Mesenchymal stem cell (in vitro differentiated cells and primary cell): ENCODE results near the gene HSPA12A.

Experiments used
- DNase-seq: peaks from one replicate; pipeline ENCODE4 v3.0.0-alpha.2; 2013
- H2AFZ ChIP-seq: one replicate; pipeline ENCODE4 v1.6.1; 2013; ENCODE audit warnings: low read depth, mild to moderate bottlenecking, control low read depth, inconsistent platforms, low read length, moderate library complexity
- H2AK5ac ChIP-seq: 2 replicates; pipeline ENCODE4 v1.6.1; 2013; ENCODE audit warnings: low read length, moderate library complexity, mild to moderate bottlenecking, inconsistent platforms; ENCODE audit not compliant: severe bottlenecking
- H2BK120ac ChIP-seq: one replicate; pipeline ENCODE4 v1.6.1; 2013; ENCODE audit warnings: low read depth, mild to moderate bottlenecking, inconsistent platforms, low read length, moderate library complexity
- H2BK12ac ChIP-seq, 2 experiments: one replicate each; pipeline ENCODE4 v1.6.1; 2013; ENCODE audit warnings: inconsistent platforms in 2 of 2, low read length in 2 of 2, mild to moderate bottlenecking in 2 of 2, moderate library complexity in 2 of 2, control low read depth in 1 of 2
- H2BK15ac ChIP-seq: one replicate; pipeline ENCODE4 v1.6.1; 2013; ENCODE audit warnings: mild to moderate bottlenecking, low read depth, inconsistent platforms; ENCODE audit not compliant: poor library complexity, severe bottlenecking
- H2BK5ac ChIP-seq: 2 replicates; pipeline ENCODE4 v1.6.1; 2013; ENCODE audit warnings: low read depth, mild to moderate bottlenecking, low read length, control low read depth, inconsistent platforms; ENCODE audit not compliant: poor library complexity, severe bottlenecking
- H3K14ac ChIP-seq, 2 experiments: one replicate each; pipeline ENCODE4 v1.6.1; 2013; ENCODE audit warnings: inconsistent platforms in 2 of 2, low read length in 2 of 2, control low read depth in 1 of 2, mild to moderate bottlenecking in 1 of 2, moderate library complexity in 1 of 2
- H3K18ac ChIP-seq, 2 experiments: one replicate each; pipeline ENCODE4 v1.6.1; 2013; ENCODE audit warnings: inconsistent platforms in 2 of 2, low read length in 2 of 2, control low read depth in 1 of 2, low read depth in 1 of 2, mild to moderate bottlenecking in 1 of 2
- H3K23ac ChIP-seq, 2 experiments: one replicate each; pipeline ENCODE4 v1.6.1; 2013; ENCODE audit warnings: inconsistent platforms in 2 of 2, low read length in 2 of 2, mild to moderate bottlenecking in 2 of 2, moderate library complexity in 2 of 2, control low read depth in 1 of 2
- H3K27ac ChIP-seq: 2 replicates; pipeline ENCODE4 v1.5.1; 2013; ENCODE audit warnings: mild to moderate bottlenecking, moderate library complexity, low read length, control low read depth, inconsistent platforms; ENCODE audit not compliant: poor library complexity, severe bottlenecking
- H3K27me3 ChIP-seq, 2 experiments: 2 replicates each; pipeline versions ENCODE4 v1.6.1 to v1.7.0; 2013; ENCODE audit warnings: low read length in 2 of 2, mild to moderate bottlenecking in 2 of 2, moderate library complexity in 2 of 2, control low read depth in 1 of 2, inconsistent platforms in 1 of 2; ENCODE audit not compliant: control insufficient read depth in 1 of 2, insufficient read depth in 1 of 2
- H3K36me3 ChIP-seq, 2 experiments: 2 replicates each; pipeline versions ENCODE4 v1.6.1 to v1.7.0; 2013; ENCODE audit warnings: low read length in 2 of 2, control low read depth in 1 of 2, inconsistent platforms in 1 of 2, low read depth in 1 of 2, mild to moderate bottlenecking in 1 of 2; ENCODE audit not compliant: insufficient read depth in 2 of 2, control insufficient read depth in 1 of 2
- H3K4ac ChIP-seq, 2 experiments: one replicate each; pipeline ENCODE4 v1.6.1; 2013; ENCODE audit warnings: inconsistent platforms in 2 of 2, low read length in 2 of 2, mild to moderate bottlenecking in 2 of 2, moderate library complexity in 2 of 2, control low read depth in 1 of 2, low read depth in 1 of 2
- H3K4me1 ChIP-seq: 2 replicates; pipeline ENCODE4 v1.6.1; 2013; ENCODE audit warnings: low read depth, low read length, control low read depth; ENCODE audit not compliant: control insufficient read depth, insufficient read depth
- H3K4me2 ChIP-seq: 2 replicates; pipeline ENCODE4 v1.6.1; 2013; ENCODE audit warnings: low read length, mild to moderate bottlenecking, inconsistent platforms; ENCODE audit not compliant: poor library complexity, severe bottlenecking
- H3K4me3 ChIP-seq, 2 experiments: 2 replicates each; pipeline versions ENCODE4 v1.5.1 to v1.7.0; 2013; ENCODE audit warnings: low read length in 2 of 2, mild to moderate bottlenecking in 2 of 2, control low read depth in 1 of 2, low read depth in 1 of 2; ENCODE audit not compliant: insufficient read depth in 1 of 2
- H3K79me1 ChIP-seq: replicated peaks from 2 replicates; pipeline ENCODE4 v1.6.1; 2013; ENCODE audit warnings: mild to moderate bottlenecking, control low read depth, low read length, inconsistent platforms; ENCODE audit not compliant: poor library complexity, severe bottlenecking
- H3K9ac ChIP-seq: 2 replicates; pipeline ENCODE4 v1.7.0; 2013; ENCODE audit warnings: mild to moderate bottlenecking, low read length, moderate library complexity
- H3K9me3 ChIP-seq: 2 replicates; pipeline ENCODE4 v1.7.0; 2013; ENCODE audit warnings: mild to moderate bottlenecking, low read length; ENCODE audit not compliant: control insufficient read depth
- H4K8ac ChIP-seq: one replicate; pipeline ENCODE4 v1.6.1; 2013; ENCODE audit warnings: inconsistent platforms, mild to moderate bottlenecking, low read length, moderate library complexity
- H4K91ac ChIP-seq: one replicate; pipeline ENCODE4 v1.6.1; 2013; ENCODE audit warnings: mild to moderate bottlenecking, low read length, inconsistent platforms
- WGBS: methylation state at CpG from one replicate; pipeline ENCODE4 v1.1.7; 2013; ENCODE audit warnings: mixed read lengths; 5-methylcytosine and 5-hydroxymethylcytosine counted together

The HSPA12A gene

DNA sequence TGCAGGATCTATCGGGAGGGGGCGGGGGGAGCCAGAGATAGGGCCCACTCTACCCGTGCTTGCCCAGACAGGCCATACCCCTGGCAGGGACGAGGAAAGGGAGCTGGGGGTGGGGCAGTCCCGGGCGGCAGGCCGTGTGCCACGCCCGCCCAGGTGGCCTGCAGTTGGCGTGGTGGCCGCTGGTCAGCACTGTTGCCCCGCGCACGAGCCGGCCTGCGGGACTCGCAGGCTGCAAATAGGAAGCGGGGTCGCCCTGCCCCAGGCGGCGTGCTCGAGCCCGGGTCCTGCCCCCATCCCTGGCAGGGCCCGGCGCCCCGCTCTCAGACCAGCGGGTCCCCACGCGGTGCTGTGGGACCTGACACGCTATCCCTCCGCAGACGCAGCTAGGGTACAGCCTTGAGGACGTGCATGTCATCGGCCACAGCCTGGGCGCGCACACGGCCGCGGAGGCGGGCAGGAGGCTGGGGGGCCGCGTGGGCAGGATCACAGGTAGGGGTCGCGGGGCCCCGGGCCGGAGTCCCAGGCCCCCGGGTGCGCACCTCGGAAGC is 114.9 kb downstream of the HSPA12A start:
- 3% methylated on average over 44 of the region's 49 CpGs for WGBS

GRCh38 chr10:116626815-116627214 is 115.6 kb downstream of the HSPA12A start:
- Histone ChIP-seq H3K27ac (no peak overlapping the region), H2BK5ac (no peak overlapping the region), H4K91ac (no peak overlapping the region)

More for the DNA sequence above, 114.9 kb downstream of the HSPA12A start:
- Histone ChIP-seq H3K9me3 (no peaks in the 10 kb centered on the region), H3K4me2 (peak overlapping the region; percentile 86), H4K8ac (no peak overlapping the region), H3K4me3 (peak overlapping the region; percentile 29 to 48), H2AK5ac (no peak overlapping the region), H3K4ac (no peak overlapping the region), H2AFZ (no peak overlapping the region), H2BK5ac (no peak overlapping the region), H3K18ac (no peak overlapping the region), H2BK15ac (no peak overlapping the region), H2BK12ac (no peak overlapping the region), H3K14ac (no peak overlapping the region), H3K9ac (no peak overlapping the region), H4K91ac (no peak overlapping the region), H3K79me1 (no peaks in the 10 kb centered on the region), H2BK120ac (no peak overlapping the region), H3K4me1 (peaks cover 7% of the 10 kb centered on the region), H3K23ac (no peak overlapping the region), H3K36me3 (peaks cover 0 to 2% of the 10 kb centered on the region in 2 experiments), H3K27ac (no peak overlapping the region), H3K27me3 (peaks cover 42 to 50% of the 10 kb centered on the region in 2 experiments)
- DNase-seq = no peak

DNA sequence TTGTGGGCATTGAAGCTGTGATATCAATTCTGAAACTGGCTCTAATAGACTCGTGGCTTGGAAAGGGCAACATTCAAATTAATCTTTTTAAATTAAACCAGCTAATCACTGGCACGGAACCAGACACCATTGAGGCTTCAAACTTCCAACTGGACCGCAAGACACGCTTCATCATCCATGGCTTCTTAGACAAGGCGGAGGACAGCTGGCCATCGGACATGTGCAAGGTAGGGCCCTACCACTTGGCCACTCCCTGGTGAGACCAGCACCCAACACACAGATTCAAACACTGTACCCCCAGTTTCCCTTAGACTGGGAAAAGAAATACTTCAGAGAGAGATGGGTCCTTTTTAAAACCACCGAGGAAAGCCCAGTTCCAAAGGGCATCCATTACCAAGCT is 116.5 kb downstream of the HSPA12A start:
- Histone ChIP-seq H3K4ac (no peak overlapping the region), H3K4me1 (peaks cover 7% of the 10 kb centered on the region), H3K18ac (no peak overlapping the region), H2BK15ac (no peak overlapping the region), H3K27me3 (peaks cover 46 to 54% of the 10 kb centered on the region in 2 experiments), H3K4me3 (no peak overlapping the region), H3K79me1 (no peaks in the 10 kb centered on the region), H3K9me3 (no peaks in the 10 kb centered on the region), H4K91ac (no peak overlapping the region), H2BK120ac (no peak overlapping the region), H3K36me3 (peaks cover 0 to 2% of the 10 kb centered on the region in 2 experiments), H2BK5ac (no peak overlapping the region), H2AK5ac (no peak overlapping the region), H3K14ac (no peak overlapping the region), H3K27ac (no peak overlapping the region), H4K8ac (no peak overlapping the region), H2AFZ (no peak overlapping the region), H3K23ac (no peak overlapping the region), H3K4me2 (no peak overlapping the region), H3K9ac (no peak overlapping the region), H2BK12ac (no peak overlapping the region)
- no peak for DNase-seq
- WGBS = 82% methylated on average over 7 of the region's 7 CpGs

More at GRCh38 chr10:116626815-116627214, 115.6 kb downstream of the HSPA12A start:
- Histone ChIP-seq H2BK12ac (no peak overlapping the region), H3K9ac (no peak overlapping the region), H3K4me2 (no peak overlapping the region), H3K4ac (no peak overlapping the region), H3K14ac (no peak overlapping the region), H4K8ac (no peak overlapping the region), H3K27me3 (peaks cover 46 to 52% of the 10 kb centered on the region in 2 experiments), H2AFZ (no peak overlapping the region), H2BK120ac (no peak overlapping the region), H3K4me1 (peaks cover 7% of the 10 kb centered on the region), H2AK5ac (no peak overlapping the region), H3K79me1 (no peaks in the 10 kb centered on the region), H3K36me3 (peaks cover 0 to 2% of the 10 kb centered on the region in 2 experiments), H3K23ac (no peak overlapping the region), H2BK15ac (no peak overlapping the region), H3K18ac (no peak overlapping the region), H3K9me3 (no peaks in the 10 kb centered on the region), H3K4me3 (no peak overlapping the region)
- WGBS = 80% methylated on average over 9 of the region's 9 CpGs
- no peak for DNase-seq

DNA sequence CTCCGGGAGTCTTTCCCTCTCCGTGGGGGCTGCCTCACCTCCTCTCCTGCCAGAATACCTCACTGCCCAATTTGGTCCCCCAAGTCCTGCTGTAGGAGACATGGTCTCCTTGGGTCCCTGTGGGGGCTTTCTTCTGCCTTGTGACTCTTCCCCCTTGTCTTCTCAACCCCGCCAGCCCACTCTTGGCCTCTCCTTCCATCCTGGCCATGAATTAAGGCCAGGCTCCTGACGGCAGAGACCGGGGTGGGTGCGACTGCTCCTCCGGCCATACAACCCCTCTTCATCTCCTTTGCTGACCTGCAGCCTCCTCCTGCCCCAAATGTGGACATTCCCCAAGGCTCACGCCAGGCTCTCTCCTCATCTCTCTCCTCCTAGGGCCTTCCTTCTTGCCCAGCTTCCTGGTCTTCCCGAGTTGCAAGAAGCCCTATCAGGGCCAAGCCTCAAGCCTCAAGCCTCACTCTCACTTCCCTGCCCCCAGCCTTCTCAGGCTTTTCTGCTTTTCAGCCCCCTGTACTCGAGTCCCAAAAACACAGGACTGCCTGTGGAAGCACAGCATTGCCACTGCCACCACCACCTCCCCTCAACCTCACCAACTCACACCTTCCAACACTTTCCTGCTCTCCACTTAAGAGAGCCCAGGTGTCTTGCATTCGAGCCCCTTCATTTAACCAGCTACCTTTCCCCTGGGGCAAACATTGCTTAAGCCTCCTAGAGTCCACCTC is 120.3 kb downstream of the HSPA12A start:
- Histone ChIP-seq H3K27ac (no peak overlapping the region), H3K9ac (no peak overlapping the region), H3K4me1 (peaks cover under 1% of the 10 kb centered on the region), H2BK15ac (no peak overlapping the region), H3K27me3 (peaks cover 27 to 41% of the 10 kb centered on the region in 2 experiments), H2AK5ac (no peak overlapping the region), H3K14ac (no peak overlapping the region), H2BK5ac (no peak overlapping the region), H2AFZ (no peak overlapping the region), H3K23ac (no peak overlapping the region), H3K9me3 (no peaks in the 10 kb centered on the region), H3K4me2 (no peak overlapping the region), H3K4ac (no peak overlapping the region), H2BK120ac (no peak overlapping the region), H4K8ac (no peak overlapping the region), H3K18ac (no peak overlapping the region), H3K4me3 (no peak overlapping the region), H4K91ac (no peak overlapping the region), H2BK12ac (no peak overlapping the region), H3K36me3 (no peaks in the 10 kb centered on the region), H3K79me1 (no peaks in the 10 kb centered on the region)
- no peak for DNase-seq
- 77% methylated on average over 11 of the region's 11 CpGs for WGBS
